SK-N-SH treated with all-trans-retinoic acid at 6 μM for 48 hours (cell line): Measurements from ENCODE around the gene ALOX15.
A peak's percentile ranks its signal among the peaks of the same experiment; 100 is the strongest.
"Not testable (repeated sequence)": the region's sequence is repeated elsewhere in the genome, so short reads cannot be mapped to it uniquely, and the experiment has no call there.

Experiments
- ATAC-seq: fragments of 200-7000 bp; cut with Tn5 transposase; 3 replicates; pipeline ENCODE4 v1.9.1; 2020; ENCODE audit warnings: mild to moderate bottlenecking, moderate library complexity
- ARNTL ChIP-seq: fragments of 450-650 bp; formaldehyde crosslinking; IDR thresholded peaks from 2 replicates; pipeline ENCODE4 v1.5.0; 2020; ENCODE audit warnings: low read depth, mild to moderate bottlenecking, moderate library complexity, borderline replicate concordance
- BACH2 ChIP-seq: fragments of 250-450 bp; sonication (Bioruptor Pico); IDR thresholded peaks from 2 replicates; pipeline ENCODE4 v1.9.0; 2021; ENCODE audit warnings: mild to moderate bottlenecking, borderline replicate concordance
- CSDC2 ChIP-seq: fragments of 250-450 bp; sonication (Bioruptor Pico); IDR thresholded peaks from 2 replicates; pipeline ENCODE4 v1.5.0; 2020; ENCODE audit warnings: mild to moderate bottlenecking, moderate library complexity
- CSRNP3 ChIP-seq: fragments of 250-450 bp; sonication (Bioruptor Pico); IDR thresholded peaks from 2 replicates; pipeline ENCODE4 v1.5.1; 2021; ENCODE audit warnings: mild to moderate bottlenecking, moderate library complexity
- ESRRG ChIP-seq: fragments of 250-450 bp; sonication (Bioruptor Pico); IDR thresholded peaks from 2 replicates; pipeline ENCODE4 v1.6.1; 2021; ENCODE audit warnings: mild to moderate bottlenecking
- GLIS3 ChIP-seq: fragments of 250-450 bp; sonication (Bioruptor Pico); IDR thresholded peaks from 2 replicates; pipeline ENCODE4 v1.5.0; 2020; ENCODE audit warnings: mild to moderate bottlenecking, moderate library complexity
- ISL1 ChIP-seq: fragments of 250-450 bp; sonication (Bioruptor Pico); IDR thresholded peaks from 2 replicates; pipeline ENCODE4 v2.1.2; 2022; ENCODE audit warnings: mild to moderate bottlenecking, moderate library complexity
- OSR1 ChIP-seq: fragments of 250-450 bp; sonication (Bioruptor Pico); IDR thresholded peaks from 2 replicates; pipeline ENCODE4 v1.8.0; 2022; ENCODE audit warnings: moderate library complexity, mild to moderate bottlenecking, inconsistent platforms
- PATZ1 ChIP-seq: fragments of 250-450 bp; sonication (Bioruptor Pico); IDR thresholded peaks from 2 replicates; pipeline ENCODE4 v1.8.0; 2020; ENCODE audit warnings: mild to moderate bottlenecking, moderate library complexity, borderline replicate concordance
- POU6F1 ChIP-seq: fragments of 250-450 bp; sonication (Bioruptor Pico); IDR thresholded peaks from 2 replicates; pipeline ENCODE4 v1.8.0; 2021; ENCODE audit warnings: low read depth, mild to moderate bottlenecking, moderate library complexity, borderline replicate concordance
- PPARA ChIP-seq: fragments of 250-450 bp; sonication (Bioruptor Pico); IDR thresholded peaks from 2 replicates; pipeline ENCODE4 v1.5.0; 2020; ENCODE audit warnings: mild to moderate bottlenecking, borderline replicate concordance
- RARB ChIP-seq: fragments of 250-450 bp; sonication (Bioruptor Pico); IDR thresholded peaks from 2 replicates; pipeline ENCODE4 v1.8.0; 2021; ENCODE audit warnings: mild to moderate bottlenecking, moderate library complexity
- SNAI2 ChIP-seq: fragments of 250-450 bp; sonication (Bioruptor Pico); IDR thresholded peaks from 2 replicates; pipeline ENCODE4 v1.5.0; 2020; ENCODE audit warnings: mild to moderate bottlenecking, moderate library complexity
- TCF4 ChIP-seq: fragments of 250-450 bp; sonication (Bioruptor Pico); IDR thresholded peaks from 2 replicates; pipeline ENCODE4 v1.8.0; 2021; ENCODE audit warnings: mild to moderate bottlenecking, moderate library complexity, borderline replicate concordance
- TOX ChIP-seq: fragments of 250-450 bp; sonication (Bioruptor Pico); IDR thresholded peaks from 2 replicates; pipeline ENCODE4 v1.8.0; 2021; ENCODE audit warnings: mild to moderate bottlenecking, moderate library complexity, borderline replicate concordance
- ZC3H10 ChIP-seq: fragments of 250-450 bp; sonication (Bioruptor Pico); IDR thresholded peaks from 2 replicates; pipeline ENCODE4 v1.5.1; 2021; ENCODE audit warnings: mild to moderate bottlenecking, moderate library complexity
- ZFP3 ChIP-seq: fragments of 250-450 bp; sonication (Bioruptor Pico); IDR thresholded peaks from 2 replicates; pipeline ENCODE4 v1.5.0; 2020; ENCODE audit warnings: mild to moderate bottlenecking, moderate library complexity
- ZFP30 ChIP-seq: fragments of 450-650 bp; formaldehyde crosslinking; IDR thresholded peaks from 2 replicates; pipeline ENCODE4 v1.5.0; 2022; ENCODE audit warnings: mild to moderate bottlenecking, moderate library complexity
- ZNF565 ChIP-seq: fragments of 450-650 bp; formaldehyde crosslinking; conservative IDR thresholded peaks from 2 replicates; pipeline ENCODE4 v1.5.0; 2020; ENCODE audit warnings: low read depth, mild to moderate bottlenecking, moderate library complexity
- ZNF70 ChIP-seq: fragments of 450-650 bp; formaldehyde crosslinking; IDR thresholded peaks from 2 replicates; pipeline ENCODE4 v1.5.0; 2020; ENCODE audit warnings: mild to moderate bottlenecking, moderate library complexity
- ZNF8 ChIP-seq: fragments of 450-650 bp; formaldehyde crosslinking; IDR thresholded peaks from 2 replicates; pipeline ENCODE4 v1.5.0; 2020; ENCODE audit warnings: mild to moderate bottlenecking, moderate library complexity
- TF ChIP-seq, protein P1 (sequence below): fragments of 250-450 bp; sonication (Bioruptor Pico); IDR thresholded peaks from 2 replicates; pipeline ENCODE4 v1.5.1; 2020; ENCODE audit warnings: low read depth, mild to moderate bottlenecking, moderate library complexity
- TF ChIP-seq, protein P2 (sequence below): fragments of 250-450 bp; sonication (Bioruptor Pico); IDR thresholded peaks from 2 replicates; pipeline ENCODE4 v1.5.0; 2020; ENCODE audit warnings: mild to moderate bottlenecking, moderate library complexity

Gene ALOX15

GRCh38 chr17:4599505-4600281 lies 41.8 kb downstream of the ALOX15 start:
- no peak for TF ChIP-seq ARNTL (CRISPR knock-in tag)
- no peak for TF ChIP-seq BACH2 (CRISPR knock-in tag)
- TF ChIP-seq OSR1 (CRISPR knock-in tag), result no peak
- TF ChIP-seq, protein P1, sequence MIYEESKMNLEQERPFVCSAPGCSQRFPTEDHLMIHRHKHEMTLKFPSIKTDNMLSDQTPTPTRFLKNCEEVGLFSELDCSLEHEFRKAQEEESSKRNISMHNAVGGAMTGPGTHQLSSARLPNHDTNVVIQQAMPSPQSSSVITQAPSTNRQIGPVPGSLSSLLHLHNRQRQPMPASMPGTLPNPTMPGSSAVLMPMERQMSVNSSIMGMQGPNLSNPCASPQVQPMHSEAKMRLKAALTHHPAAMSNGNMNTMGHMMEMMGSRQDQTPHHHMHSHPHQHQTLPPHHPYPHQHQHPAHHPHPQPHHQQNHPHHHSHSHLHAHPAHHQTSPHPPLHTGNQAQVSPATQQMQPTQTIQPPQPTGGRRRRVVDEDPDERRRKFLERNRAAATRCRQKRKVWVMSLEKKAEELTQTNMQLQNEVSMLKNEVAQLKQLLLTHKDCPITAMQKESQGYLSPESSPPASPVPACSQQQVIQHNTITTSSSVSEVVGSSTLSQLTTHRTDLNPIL, result no peak
- TF ChIP-seq RARB (CRISPR knock-in tag), result no peak
- TF ChIP-seq ESRRG, result no peak
- no peak for TF ChIP-seq PATZ1 (CRISPR knock-in tag)
- no peak for TF ChIP-seq ZNF70 (CRISPR knock-in tag)
- TF ChIP-seq ZC3H10 (CRISPR knock-in tag), result no peak
- TF ChIP-seq GLIS3 (CRISPR knock-in tag), result no peak
- TF ChIP-seq POU6F1 (CRISPR knock-in tag), result no peak
- TF ChIP-seq, all 23 proteins: peak for 0
- ATAC-seq, result peak; percentile 19; the same call in 2 of the 3 replicates

DNA sequence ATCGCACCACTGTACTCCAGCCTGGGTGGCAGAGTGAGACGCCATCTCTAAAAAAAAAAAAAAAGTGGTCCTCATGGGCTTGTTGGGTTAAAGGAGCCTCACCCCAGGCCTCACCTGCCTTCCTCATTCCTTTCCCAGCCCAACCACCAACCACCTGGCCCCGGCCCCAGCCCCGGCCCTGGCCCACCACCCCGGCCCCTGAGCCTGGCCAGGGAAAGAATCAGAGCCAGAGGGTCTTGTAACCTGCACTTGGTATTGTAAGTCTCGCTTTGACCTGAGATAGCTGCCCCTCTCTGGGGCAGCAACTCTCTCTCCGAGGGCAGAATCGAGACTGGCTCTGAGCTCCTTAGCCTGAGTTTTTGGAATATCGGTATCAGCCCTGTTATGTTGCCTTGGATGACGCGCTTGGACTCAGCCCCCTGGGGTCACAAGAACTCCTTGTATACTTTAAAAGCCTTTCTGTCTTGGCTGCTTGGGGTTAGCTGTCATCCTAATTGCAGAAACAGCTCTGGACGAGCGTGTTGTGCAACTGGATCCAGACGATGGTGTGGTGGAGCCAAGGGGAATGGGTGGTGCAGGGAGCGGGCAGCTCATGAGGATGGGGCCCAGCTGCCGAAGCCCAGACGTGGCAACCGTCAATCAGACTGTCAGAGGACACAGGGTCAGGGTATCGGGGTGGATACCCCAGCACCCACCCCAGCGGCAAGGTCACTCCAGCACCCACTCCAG lies 42.5 kb downstream of the ALOX15 start:
- no peak for ATAC-seq
- TF ChIP-seq RARB (CRISPR knock-in tag) (no peak), SNAI2 (CRISPR knock-in tag) (no peak), ZFP30 (CRISPR knock-in tag) (no peak), TOX (CRISPR knock-in tag) (no peak), TCF4 (CRISPR knock-in tag) (no peak), ISL1 (CRISPR knock-in tag) (no peak), CSDC2 (CRISPR knock-in tag) (no peak), ZNF70 (CRISPR knock-in tag) (no peak), ZNF8 (no peak), ZC3H10 (CRISPR knock-in tag) (no peak), ARNTL (CRISPR knock-in tag) (no peak), GLIS3 (CRISPR knock-in tag) (no peak)

DNA sequence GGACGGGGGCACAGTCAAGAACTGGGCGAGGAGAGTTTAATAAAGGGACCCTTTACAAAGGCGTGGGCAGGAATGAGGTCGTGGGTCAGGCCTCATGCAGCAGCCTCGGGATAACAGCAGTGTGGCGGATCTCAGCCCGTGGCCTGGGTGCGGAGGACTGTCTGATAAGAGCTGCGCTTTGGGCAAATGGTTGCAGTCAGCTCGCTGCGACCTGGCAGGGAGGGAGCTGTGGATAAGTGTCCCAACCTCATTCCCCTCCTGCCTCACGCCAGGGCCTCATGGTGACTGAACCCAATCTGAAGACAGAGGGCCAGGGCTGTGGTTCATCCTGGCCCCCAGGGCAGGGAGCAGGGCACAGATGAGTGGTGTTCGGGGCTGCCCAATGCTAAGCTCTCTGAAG lies 43.5 kb downstream of the ALOX15 start:
- ATAC-seq, result no peak
- TF ChIP-seq ZNF8, result no peak
- no peak for TF ChIP-seq PPARA
- TF ChIP-seq, all 23 proteins: peak for 0

- no peak for ATAC-seq
- TF ChIP-seq ZC3H10 (CRISPR knock-in tag) (no peak), PPARA (no peak), ZNF8 (no peak), SNAI2 (CRISPR knock-in tag) (no peak), ARNTL (CRISPR knock-in tag) (no peak), ZNF565 (no peak), ZFP30 (CRISPR knock-in tag) (no peak), ZFP3 (CRISPR knock-in tag) (no peak), RARB (CRISPR knock-in tag) (no peak), BACH2 (CRISPR knock-in tag) (no peak), ESRRG (no peak), ISL1 (CRISPR knock-in tag) (no peak), CSRNP3 (no peak)
- TF ChIP-seq, protein P2, sequence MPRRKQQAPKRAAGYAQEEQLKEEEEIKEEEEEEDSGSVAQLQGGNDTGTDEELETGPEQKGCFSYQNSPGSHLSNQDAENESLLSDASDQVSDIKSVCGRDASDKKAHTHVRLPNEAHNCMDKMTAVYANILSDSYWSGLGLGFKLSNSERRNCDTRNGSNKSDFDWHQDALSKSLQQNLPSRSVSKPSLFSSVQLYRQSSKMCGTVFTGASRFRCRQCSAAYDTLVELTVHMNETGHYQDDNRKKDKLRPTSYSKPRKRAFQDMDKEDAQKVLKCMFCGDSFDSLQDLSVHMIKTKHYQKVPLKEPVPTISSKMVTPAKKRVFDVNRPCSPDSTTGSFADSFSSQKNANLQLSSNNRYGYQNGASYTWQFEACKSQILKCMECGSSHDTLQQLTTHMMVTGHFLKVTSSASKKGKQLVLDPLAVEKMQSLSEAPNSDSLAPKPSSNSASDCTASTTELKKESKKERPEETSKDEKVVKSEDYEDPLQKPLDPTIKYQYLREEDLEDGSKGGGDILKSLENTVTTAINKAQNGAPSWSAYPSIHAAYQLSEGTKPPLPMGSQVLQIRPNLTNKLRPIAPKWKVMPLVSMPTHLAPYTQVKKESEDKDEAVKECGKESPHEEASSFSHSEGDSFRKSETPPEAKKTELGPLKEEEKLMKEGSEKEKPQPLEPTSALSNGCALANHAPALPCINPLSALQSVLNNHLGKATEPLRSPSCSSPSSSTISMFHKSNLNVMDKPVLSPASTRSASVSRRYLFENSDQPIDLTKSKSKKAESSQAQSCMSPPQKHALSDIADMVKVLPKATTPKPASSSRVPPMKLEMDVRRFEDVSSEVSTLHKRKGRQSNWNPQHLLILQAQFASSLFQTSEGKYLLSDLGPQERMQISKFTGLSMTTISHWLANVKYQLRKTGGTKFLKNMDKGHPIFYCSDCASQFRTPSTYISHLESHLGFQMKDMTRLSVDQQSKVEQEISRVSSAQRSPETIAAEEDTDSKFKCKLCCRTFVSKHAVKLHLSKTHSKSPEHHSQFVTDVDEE (CRISPR knock-in tag), result no peak
Measured at GRCh38 chr17:4596636-4597380, 44.7 kb downstream of the ALOX15 start.

DNA sequence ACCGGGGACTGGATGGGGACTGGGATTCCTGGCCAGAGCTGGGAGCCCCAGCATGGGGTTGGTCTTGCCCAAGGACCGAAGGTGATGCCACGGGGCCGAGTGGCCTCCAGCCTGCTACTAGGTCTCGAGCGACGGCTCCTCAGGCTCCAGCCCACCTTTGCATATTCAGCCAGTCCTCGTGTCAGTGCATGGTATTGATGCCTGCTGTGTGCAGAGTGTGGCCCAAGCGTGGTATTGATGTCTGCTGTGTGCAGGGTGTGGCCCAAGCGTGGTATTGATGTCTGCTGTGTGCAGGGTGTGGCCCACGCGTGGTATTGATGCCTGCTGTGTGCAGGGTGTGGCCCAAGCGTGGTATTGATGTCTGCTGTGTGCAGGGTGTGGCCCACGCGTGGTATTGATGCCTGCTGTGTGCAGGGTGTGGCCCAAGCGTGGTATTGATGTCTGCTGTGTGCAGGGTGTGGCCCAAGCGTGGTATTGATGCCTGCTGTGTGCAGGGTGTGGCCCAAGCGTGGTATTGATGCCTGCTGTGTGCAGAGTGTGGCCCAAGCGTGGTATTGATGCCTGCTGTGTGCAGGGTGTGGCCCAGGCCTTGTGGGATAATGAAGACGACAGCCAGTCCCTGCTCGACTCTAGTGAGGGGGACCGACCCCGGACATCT lies 45.7 kb downstream of the ALOX15 start:
- not testable (repeated sequence) for ATAC-seq
